Stimulated activated CD8-positive, alpha-beta memory T cell treated with anti-CD3 and anti-CD28 coated beads, Interleukin-7, amount 100 ng/mL, for 1 hour (primary cell): Measurements from ENCODE around the gene TMEM135.
"Not testable (repeated sequence)": the region's sequence is repeated elsewhere in the genome, so short reads cannot be mapped to it uniquely, and the experiment has no call there.

Experiments used
- DNase-seq, 2 donors: peaks; one replicate each; pipeline ENCODE4 v3.0.0-alpha.2; 2020; ENCODE audit warnings: low read depth in 2 of 2

TMEM135 gene

GRCh38 chr11:87141980-87142514 lies 104.3 kb downstream of the TMEM135 start:
- DNase-seq = no peak

DNA sequence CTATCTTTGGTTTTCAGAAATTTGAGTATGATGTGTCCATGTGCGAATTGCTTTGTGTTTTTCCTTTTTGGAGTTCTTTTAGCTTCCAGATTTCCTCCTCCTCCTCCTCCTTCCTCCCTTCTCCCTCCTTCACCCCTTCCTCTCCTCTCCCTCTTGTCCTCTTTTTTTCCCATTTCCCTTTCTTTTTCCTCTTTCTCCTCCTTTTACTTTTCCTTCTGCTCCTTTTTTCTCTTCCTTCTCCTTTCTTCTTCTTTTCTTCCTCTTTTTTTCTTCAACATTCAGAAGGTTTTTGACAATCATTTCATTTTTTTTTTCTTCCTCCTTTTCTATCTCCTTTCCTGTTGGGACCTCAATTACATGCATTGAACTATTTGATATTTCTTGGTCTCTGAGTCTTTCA lies 104.9 kb downstream of the TMEM135 start:
- no peak for DNase-seq

GRCh38 chr11:87143641-87144040 lies 105.9 kb downstream of the TMEM135 start:
- no peak for DNase-seq

- no peak for DNase-seq
Measured at GRCh38 chr11:87144252-87144651, 106.5 kb downstream of the TMEM135 start.

DNA sequence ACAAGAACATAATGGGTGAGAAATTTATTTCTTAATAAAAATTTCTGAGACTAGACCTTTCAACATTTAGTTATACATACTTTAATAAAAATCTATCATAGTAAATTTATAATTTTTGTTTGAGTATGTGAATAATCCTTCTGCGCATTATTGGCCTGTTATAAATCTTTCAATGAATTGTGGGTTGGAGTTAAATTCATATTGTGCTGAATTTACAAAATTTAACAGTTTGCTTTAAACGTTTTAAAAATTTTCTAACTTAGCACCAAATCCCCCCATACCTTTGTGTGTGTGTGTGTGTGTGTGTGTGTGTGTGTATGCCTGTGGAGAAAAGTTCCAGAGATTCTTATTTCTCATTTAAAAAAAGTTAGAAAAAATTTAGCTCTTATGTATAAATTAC lies 111.0 kb downstream of the TMEM135 start:
- DNase-seq = no peak

GRCh38 chr11:87149782-87150181 lies 112.0 kb downstream of the TMEM135 start:
- not testable (repeated sequence) for DNase-seq

DNA sequence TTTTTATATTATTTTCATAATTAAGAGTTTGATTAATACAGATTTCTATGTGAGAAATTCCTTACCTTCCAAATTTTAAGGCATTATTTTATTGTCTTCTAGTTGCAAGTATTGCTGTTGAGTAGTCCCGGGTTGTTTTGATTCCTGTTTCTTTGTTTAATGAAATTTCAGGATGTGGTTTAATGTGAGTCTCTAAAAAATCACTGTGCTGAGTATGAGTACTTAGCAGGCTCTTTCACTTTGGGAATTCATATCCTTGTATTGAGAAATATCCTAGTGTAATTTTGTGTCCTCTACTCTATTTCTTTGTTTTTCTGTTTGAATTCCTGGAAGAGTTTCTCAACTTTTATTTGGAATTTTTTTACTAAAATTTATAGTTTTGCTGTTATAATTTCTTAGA lies 113.2 kb downstream of the TMEM135 start:
- DNase-seq = no peak

- no peak for DNase-seq
Measured at GRCh38 chr11:87154246-87154645, 116.5 kb downstream of the TMEM135 start.

DNA sequence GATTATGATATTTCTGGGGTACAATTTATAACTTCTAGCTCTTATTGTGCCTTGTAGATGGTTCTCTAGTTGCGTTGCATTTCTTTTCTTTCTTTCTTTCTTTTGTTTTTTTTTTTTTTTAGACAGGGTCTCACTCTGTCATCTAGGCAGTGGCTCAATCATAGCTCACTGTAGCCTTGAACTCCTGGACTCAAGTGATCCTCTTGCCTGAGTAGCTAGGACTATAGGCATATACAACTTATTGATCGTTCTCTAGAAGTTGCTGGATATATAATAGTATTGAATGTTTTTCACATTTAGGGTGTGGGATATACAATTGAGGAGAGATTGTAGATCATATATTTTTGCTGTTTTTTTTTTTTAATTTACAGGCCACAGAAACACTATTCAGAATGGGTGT lies 119.2 kb downstream of the TMEM135 start:
- no peak for DNase-seq

DNA sequence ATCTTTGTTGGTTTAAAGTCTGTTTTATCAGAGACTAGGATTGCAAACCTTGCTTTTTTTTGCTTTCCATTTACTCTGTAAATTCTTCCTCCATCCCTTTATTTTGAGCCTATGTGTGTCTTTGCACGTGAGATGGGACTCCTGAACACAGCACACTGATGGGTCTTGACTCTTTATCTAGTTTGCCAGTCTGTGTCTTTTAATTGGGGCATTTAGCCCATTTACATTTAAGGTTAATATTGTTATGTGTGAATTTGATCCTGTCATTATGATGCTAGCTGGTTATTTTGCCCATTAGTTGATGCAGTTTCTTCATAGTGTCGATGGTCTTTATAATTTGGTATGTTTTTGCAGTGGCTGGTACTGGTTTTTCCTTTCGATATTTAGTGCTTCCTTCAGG lies 131.3 kb downstream of the TMEM135 start:
- DNase-seq = not testable (repeated sequence)

DNA sequence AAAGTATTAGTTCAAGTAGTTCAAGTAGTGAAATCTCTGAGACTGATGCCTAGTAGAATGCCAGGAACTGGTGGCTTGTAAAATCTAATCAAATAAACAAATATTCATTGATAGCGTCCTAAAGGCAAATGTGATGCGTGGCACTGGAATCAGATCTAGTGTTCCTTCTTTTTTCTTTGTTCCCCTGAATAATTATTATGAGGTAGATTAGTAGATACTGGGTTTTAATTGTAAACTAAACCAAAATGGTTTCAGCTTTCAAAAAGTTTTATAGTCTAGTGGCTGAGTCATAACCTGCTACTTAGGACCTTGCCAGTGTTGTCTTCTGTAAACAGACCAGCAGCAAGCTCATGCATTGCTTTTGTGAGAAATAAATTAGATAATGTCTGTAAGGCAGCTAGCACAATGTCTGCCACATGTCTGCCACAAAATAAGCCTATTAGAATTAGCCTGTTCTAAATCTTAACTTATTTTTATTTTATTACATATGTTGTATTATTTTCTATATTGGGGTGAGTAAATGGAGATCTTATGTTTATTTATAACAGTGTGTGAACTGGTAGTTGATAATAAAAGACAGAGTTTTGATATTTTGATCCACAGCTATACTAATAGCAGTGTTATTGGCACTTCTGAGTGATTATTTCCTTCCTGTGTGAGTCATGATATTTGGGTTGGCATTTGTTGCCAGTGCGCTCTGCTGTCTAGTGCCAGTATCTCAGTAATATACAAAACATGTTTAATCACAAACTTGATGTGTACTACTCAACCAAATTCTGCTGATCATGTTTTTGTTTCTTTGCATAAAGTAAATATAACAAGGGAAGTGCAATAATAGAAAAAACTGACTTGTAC lies 135.7 kb downstream of the TMEM135 start:
- no peak for DNase-seq

- DNase-seq = no peak
Measured at GRCh38 chr11:87174870-87175269, 137.1 kb downstream of the TMEM135 start.

GRCh38 chr11:87176044-87176443 lies 138.3 kb downstream of the TMEM135 start:
- no peak for DNase-seq

- DNase-seq = no peak
Measured at GRCh38 chr11:87179621-87180020, 141.9 kb downstream of the TMEM135 start.

- DNase-seq = no peak
Measured at GRCh38 chr11:87180742-87181141, 143.0 kb downstream of the TMEM135 start.

DNA sequence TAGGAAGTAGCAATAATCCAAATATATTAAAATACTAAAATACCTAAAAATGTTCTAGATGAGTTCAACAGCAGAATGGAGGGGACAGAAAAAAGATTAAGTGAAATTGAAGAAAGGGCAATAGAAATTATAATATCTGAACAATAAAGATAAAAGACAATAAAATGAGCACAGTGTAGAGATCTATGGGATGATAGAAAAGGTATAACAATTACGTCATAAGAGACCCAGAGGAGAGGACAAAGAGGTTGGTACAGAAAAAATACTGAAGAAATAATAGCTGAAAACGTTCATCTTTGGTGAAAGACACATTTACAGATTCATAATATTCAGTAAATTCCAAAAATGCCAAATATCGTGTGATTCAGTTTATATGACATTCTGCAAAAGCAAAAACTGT lies 143.4 kb downstream of the TMEM135 start:
- DNase-seq = no peak

DNA sequence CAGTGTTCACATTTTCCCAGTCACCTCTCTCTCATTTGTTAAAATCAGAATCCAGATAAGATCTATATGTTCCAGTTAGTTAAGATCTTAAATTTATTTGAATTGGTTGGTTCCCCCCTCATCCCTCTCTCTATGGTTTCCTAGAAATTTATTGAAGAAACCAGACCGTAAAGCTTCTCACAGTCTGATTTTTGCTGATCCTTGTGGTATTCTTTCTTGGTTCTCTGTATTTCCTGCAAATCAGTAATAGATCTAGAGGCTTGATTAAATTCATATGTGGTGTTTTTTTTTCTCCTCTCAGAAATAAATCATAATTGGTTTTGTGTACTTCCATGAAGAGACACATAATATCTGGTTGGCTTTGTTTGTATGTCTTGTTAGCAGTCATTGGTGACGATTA lies 147.5 kb downstream of the TMEM135 start:
- DNase-seq = no peak

GRCh38 chr11:87187076-87187475 lies 149.3 kb downstream of the TMEM135 start:
- no peak for DNase-seq

DNA sequence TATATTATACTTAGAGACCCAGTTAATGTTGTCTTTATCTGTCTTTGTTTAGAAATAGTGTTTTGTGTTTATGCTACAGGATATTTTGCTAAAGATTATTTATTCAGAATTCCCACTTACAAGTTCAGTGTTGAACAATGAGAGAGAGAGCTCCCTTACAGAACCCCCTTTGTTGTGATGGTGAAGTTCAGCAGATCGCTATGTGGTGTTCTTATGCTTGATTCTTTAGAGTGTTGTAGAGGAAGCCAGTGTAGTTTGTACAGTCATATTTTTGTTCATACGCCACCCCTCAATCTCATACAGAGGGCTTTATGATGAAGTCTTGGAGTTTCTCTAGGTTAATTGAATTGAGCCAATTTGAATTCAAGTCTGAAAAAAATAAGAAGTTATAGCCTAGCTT lies 150.2 kb downstream of the TMEM135 start:
- DNase-seq = no peak

DNA sequence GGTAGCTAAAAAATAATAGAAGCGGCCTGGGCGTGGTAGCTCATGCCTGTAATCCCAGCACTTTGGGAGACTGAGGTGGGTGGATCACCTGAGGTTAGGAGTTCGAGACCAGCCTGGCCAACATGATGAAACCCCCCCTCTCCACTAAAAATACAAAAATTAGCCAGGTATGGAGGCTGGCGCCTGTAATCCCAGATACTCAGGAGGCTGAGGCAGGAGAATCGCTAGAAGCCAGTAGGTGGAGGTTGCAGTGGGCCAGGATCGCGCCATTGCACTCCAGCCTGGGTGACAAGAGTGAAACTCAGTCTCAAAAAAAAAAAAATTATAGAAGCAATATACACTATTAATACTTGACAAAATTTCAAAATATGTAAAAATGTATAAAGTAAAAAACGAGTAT lies 150.7 kb downstream of the TMEM135 start:
- DNase-seq = not testable (repeated sequence)

DNA sequence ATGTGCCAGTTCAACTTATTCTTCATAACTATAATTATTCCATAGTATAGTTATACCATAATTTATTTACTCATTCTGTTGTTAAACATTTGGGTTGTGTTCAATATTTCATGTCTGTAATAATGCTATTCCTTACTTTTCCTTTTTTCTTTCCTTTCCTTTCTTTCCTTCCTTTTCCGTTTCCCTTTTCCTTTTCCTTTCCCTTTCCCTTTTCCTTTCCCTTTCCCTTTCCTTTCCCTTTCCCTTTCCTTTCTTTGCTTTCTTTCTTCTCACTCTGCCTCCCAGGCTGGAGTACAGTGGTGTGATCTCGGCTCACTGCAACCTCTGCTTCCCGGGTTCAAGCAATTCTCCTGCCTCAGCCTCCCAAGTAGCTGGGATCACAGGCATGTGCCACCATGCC lies 151.2 kb downstream of the TMEM135 start:
- not testable (repeated sequence) for DNase-seq

- no peak for DNase-seq
Measured at GRCh38 chr11:87190071-87190470, 152.3 kb downstream of the TMEM135 start.

- no peak for DNase-seq
Measured at GRCh38 chr11:87193756-87194470, 156.2 kb downstream of the TMEM135 start.
